ENCODE results near the gene PSEN1. TPM values are rescaled to one million over a fixed set of nuclear protein-coding genes. Genes with fewer than 3 reads are reported as not detected.
A peak's percentile ranks its signal among the peaks of the same experiment; 100 is the strongest.

The PSEN1 gene
- total and polyA plus RNA-seq, 10 of the 15 experiments (the other 5 are each of a cell fraction or from before 2014, with no cell fraction given), result 8.9 to 32.3 (median 21.8) TPM

GRCh38 chr14:73136085-73136386, 271 bp upstream of the PSEN1 start (continued):
- TF ChIP-seq PKNOX1 (IDR thresholded peaks at IDR 0.05) (no peak), STAT1 (conservative IDR thresholded peaks at IDR 0.05) (no peak), CTCF (IDR thresholded peaks at IDR 0.05 in 2 of 3, conservative IDR thresholded peaks at IDR 0.05 in 1 of 3; ENCODE audit: control insufficient read depth in 2 of 3, extremely low read depth in 1 of 3, insufficient read depth in 1 of 3, low read depth in 3 of 3, low read length in 3 of 3) (no peak), PML (IDR thresholded peaks at IDR 0.05; ENCODE audit: low read length) (no peak), STAT3 (IDR thresholded peaks at IDR 0.05; ENCODE audit: low read depth, low read length) (no peak), EZH2 (IDR thresholded peaks at IDR 0.05; ENCODE audit: borderline replicate concordance, control insufficient read depth, low read depth, low read length) (no peak), MTA2 (IDR thresholded peaks at IDR 0.05; ENCODE audit: low read depth) (no peak), ZNF207 (IDR thresholded peaks at IDR 0.05; ENCODE audit: borderline replicate concordance) (peak; percentile 72), TCF12 (IDR thresholded peaks at IDR 0.05; ENCODE audit: low read depth, low read length) (peak; percentile 27; the same call in 1 of the 2 replicates), NKRF (conservative IDR thresholded peaks at IDR 0.05) (no peak), IRF5 (IDR thresholded peaks at IDR 0.05; ENCODE audit: borderline replicate concordance) (no peak)

All from GM12878 (cell line).